Activated CD8-positive, alpha-beta memory T cell treated with anti-CD3 and anti-CD28 coated beads for 24 hours (primary cell): ENCODE data around the gene S100A8.
A peak's percentile ranks its signal among the peaks of the same experiment; 100 is the strongest.

Source experiments
- DNase-seq: peaks from one replicate; pipeline ENCODE4 v3.0.0-alpha.2; 2020

The S100A8 gene

DNA sequence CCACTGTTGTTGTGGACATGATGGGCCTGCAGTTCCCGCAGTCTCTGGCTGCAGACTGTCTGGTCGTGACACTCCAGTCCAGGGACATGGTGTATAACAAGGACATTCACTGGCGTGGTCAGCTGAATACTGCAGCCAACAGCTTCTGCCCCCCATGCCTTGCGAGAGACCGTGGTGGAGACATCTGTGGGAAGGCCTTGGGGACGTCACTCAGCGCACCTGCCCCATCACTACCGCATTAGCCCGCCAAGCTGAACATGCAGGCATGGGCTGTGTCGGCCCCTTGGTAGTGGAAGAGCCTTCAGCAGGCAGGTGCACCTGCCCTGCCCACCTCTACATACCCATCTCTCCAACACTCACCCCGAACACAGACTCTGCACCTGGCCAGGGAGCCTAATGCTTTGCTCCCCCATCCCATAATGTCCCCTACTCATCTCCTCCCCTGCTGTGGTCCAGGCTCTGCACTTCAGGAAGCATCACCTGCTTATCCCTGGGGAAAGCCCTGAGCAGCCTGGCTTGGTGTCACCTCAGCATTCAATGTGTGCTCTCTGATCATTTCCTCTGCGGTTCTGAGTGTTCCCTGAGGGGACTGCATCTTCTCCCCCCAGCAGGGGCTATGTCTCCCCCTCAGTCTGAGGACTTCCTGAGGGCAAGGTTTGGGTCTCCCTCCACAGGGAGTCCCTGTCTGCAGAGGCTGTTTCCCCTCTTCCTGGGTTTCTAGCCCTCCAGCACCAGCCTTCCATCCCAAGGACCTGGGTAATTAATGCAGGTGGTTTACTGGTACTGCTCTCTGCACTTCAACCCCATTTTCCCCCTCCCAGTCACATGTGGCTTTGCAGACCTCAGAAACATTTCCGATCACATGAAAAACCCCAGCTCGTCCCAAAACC lies 45.4 kb downstream of the S100A8 start:
- peak; percentile 55 for DNase-seq

DNA sequence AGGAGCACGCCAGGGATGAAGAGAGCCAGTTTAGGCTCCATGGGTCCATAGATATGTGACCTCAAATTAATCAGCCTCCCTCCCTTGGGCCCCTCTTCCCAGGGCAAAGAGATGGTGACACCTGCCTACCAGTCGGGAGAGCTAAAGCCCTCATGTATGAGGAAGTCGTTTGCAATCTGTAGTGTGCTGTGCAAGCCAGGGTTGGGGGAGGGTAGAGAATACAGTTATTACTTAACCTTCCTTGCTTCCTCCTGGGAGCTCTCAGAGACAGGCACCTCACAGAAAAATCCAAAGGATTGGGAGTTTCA lies 46.2 kb downstream of the S100A8 start:
- peak; percentile 51 for DNase-seq

DNA sequence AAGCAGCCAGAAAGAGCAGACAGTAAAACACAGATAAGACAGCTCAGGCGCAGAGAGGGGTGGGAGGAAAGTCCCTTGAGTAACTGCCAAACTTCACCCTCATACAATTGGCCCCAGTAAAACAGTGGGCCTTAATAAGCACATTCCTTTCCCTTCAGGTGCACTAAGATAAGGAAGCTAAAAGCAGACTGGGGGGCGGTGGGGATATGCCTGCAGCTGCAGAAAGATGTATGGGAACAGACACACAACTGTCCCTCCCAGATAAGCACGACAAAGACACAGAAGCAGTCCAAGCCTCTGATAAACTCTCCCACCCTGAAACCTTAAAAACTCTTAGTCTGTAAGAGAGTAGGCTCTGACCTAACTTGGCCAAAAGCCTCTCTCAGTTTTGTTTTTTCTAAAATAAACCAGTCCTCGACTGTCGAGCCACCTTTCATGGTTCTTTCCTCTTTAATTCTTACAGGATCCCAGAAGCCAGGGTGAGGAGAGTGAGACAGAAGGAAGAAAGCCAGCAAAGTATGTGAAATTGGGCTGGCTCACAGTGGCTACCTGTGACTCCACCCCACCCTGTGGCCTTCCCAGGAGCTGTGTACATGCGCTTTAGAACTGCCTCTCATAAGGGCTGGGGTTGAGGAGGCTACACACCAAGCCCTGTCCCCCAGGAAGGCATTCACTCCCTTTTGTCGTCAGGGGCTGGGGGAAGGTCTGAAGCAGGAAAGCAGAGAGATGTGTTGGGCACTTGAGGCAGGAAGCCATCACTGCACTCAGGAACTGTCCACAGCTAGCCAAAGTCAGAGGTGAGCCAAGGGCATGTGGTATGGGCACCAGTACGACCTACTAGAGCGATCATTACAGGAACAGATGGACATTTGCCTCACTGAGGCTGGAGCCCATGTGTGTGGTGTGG lies 46.8 kb downstream of the S100A8 start:
- DNase-seq = peak; percentile 42

DNA sequence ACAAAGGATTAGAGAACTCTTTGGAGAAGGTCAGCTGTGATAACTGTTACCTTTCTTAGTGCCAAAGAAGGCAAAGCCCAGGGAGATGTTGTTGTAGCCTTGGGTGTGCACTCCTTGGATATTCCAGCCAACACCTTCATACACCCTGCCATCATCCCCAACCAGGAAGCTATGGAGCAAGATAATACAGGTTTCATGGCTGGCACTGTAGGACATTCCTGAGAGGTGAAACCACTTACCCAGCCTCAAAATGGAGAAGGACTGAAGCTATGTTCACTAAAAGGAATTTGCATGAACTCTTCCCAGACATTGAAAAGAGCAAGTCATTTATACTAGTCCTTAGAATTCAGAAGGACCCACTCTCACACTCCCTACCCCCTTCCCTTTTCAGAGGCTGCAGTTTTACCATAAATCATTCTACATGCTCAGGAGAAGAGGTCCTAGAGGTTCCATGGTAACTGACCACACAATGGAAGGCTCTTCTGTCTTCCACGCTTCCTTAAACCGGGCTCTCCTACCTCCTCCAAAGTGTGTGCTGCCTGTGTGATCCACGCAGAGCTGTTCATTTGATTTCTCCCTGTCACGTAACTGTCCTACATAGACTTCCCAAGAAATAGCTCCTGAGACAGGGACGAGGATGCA lies 47.7 kb downstream of the S100A8 start:
- DNase-seq = peak; percentile 35

DNA sequence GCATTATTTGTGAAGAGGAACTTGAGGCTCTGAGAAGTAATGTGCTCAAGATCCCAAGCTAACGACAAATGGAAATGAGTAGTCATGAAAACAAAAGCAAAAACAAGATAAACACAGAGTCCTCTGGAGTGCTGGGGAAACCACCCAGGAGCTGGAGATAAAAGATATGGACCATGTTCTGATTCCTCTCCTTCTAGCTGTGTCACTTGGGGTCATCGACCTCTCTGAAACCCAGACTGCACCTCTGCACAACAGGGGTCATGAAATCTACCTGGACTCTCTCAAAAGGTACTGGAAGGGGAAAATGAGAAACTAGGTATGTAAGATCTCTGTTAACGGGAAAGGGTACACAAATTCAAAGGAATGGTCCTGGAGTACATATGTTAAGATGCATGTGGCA lies 48.7 kb downstream of the S100A8 start:
- no peak for DNase-seq

DNA sequence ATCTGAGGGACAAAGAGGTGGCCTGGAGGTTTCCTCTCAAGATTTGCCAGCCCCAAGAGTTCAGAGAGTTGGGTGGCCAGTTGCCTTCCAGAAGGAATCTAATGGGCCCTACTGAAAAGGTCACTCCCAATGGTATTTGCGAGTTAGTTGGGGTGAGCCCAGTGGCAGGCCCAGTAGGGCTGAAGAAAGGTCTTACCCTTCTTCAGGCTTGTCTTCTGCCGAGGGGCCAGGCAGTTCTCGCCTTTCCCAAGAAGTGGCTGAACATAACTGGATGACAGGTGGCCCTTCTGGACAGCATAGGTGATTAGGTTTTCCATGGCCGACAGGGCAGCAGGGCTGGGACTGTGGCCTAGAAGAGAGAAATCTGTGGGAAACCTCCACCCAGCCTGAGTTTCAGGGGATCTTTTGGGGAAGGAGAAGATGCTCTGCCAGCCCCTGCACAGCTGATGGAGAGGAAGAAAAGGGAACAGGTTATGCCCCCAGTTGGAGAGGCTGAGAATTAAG lies 49.4 kb downstream of the S100A8 start:
- DNase-seq = peak; percentile 15

DNA sequence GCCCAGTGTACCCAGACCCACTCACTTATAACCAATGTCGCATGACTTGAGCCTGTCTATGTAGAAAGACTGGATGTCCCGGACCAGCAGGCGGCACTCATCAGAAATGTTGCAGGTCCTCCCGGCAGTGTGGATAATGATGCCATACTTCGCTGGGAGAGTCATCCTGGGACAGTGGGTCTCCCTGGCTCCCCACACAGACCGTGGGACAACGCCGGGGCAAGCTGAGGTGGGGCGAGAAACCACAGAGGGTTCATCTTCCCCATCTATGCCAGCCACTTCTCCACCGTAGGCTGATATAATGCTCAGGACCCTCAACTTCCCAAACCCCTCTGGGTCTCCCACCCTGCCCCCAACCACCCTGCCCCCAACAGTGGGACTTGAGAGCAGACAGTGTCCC lies 50.5 kb downstream of the S100A8 start:
- DNase-seq = peak; percentile 50
